HG03442 (cell line): ENCODE data around the gene TSPY8.
"Not testable (repeated sequence)": the region's sequence is repeated elsewhere in the genome, so short reads cannot be mapped to it uniquely, and the experiment has no call there.

Experiments
- ATAC-seq: cut with Tn5 transposase; IDR thresholded peaks from one replicate; pipeline ENCODE4 v1.9.1; 2021; ENCODE audit warnings: mild to moderate bottlenecking, moderate library complexity; ENCODE audit not compliant: unreplicated experiment

Gene TSPY8

GRCh38 chrY:9357497-9357896, at the start of gene TSPY8:
TSPY8 (plus strand) TSS chrY:9357797; CDS start chrY:9357843, 46 bp downstream.
- ATAC-seq = not testable (repeated sequence)

- no peak for ATAC-seq
Measured at GRCh38 chrY:9320996-9321395, 36.6 kb upstream of the TSPY8 start.

- not testable (repeated sequence) for ATAC-seq
Measured at GRCh38 chrY:9337164-9337563, 20.4 kb upstream of the TSPY8 start, which contains the start of gene TSPY4. TSPY4 (plus strand) TSS chrY:9337464; CDS start chrY:9337510, 46 bp downstream.

- ATAC-seq = not testable (repeated sequence)
Measured at GRCh38 chrY:9396527-9396926, 38.9 kb downstream of the TSPY8 start.

- not testable (repeated sequence) for ATAC-seq
Measured at GRCh38 chrY:9398121-9398520, 40.5 kb downstream of the TSPY8 start, which contains the start of gene TSPY3. TSPY3 (plus strand) TSS chrY:9398421; CDS start chrY:9398467, 46 bp downstream.
